Spleen (tissue), 11 donors: ENCODE measurements around the gene CDON. TPM values are rescaled to one million over a fixed set of nuclear protein-coding genes. Genes with fewer than 3 reads are reported as not detected.
A peak's percentile ranks its signal among the peaks of the same experiment; 100 is the strongest.

Source experiments
- DNase-seq: peaks from one replicate; pipeline ENCODE4 v3.0.0-alpha.2; 2020
- H3K27ac ChIP-seq, 8 donors: fragments of 200-600 bp; sonication (generic) in 7 of 8; 1 replicate in 4 of 8; 2 replicates in 4 of 8; pipeline versions ENCODE4 v1.5.0 to v1.8.0; 2016 to 2021; ENCODE audit warnings: inconsistent platforms in 4 of 8, mild to moderate bottlenecking in 4 of 8, moderate library complexity in 1 of 8
- H3K27me3 ChIP-seq, 7 donors: fragments of 200-600 bp; sonication (generic) in 6 of 7; replicated peaks in 1 of 7; 1 replicate in 4 of 7; 2 replicates in 3 of 7; pipeline versions ENCODE4 v1.5.0 to v1.8.0; 2016 to 2021; ENCODE audit warnings: inconsistent platforms in 3 of 7, mild to moderate bottlenecking in 1 of 7
- H3K36me3 ChIP-seq, 6 donors: fragments of 200-600 bp; sonication (generic) in 5 of 6; 1 replicate in 4 of 6; 2 replicates in 2 of 6; pipeline versions ENCODE4 v1.5.0 to v1.8.0; 2016 to 2021; ENCODE audit warnings: inconsistent platforms in 2 of 6
- H3K4me1 ChIP-seq, 6 donors: fragments of 200-600 bp; sonication (generic) in 5 of 6; 1 replicate in 3 of 6; 2 replicates in 3 of 6; pipeline versions ENCODE4 v1.5.0 to v1.8.0; 2016 to 2021; ENCODE audit warnings: inconsistent platforms in 3 of 6
- H3K4me3 ChIP-seq, 8 donors: fragments of 200-600 bp; sonication (generic) in 7 of 8; 1 replicate in 4 of 8; 2 replicates in 4 of 8; pipeline versions ENCODE4 v1.5.0 to v1.8.0; 2016 to 2021; ENCODE audit warnings: inconsistent platforms in 4 of 8, mild to moderate bottlenecking in 4 of 8, moderate library complexity in 2 of 8
- H3K9me3 ChIP-seq, 8 donors: fragments of 200-600 bp; sonication (generic) in 7 of 8; 1 replicate in 4 of 8; 2 replicates in 4 of 8; pipeline versions ENCODE4 v1.5.0 to v1.8.0; 2016 to 2021; ENCODE audit warnings: inconsistent platforms in 4 of 8
- CTCF ChIP-seq, 11 experiments: fragments of 200-600 bp in 7 of 11; fragments of 450-650 bp in 4 of 11; sonication (generic) in 4 of 11; IDR thresholded peaks in 8 of 11; conservative IDR thresholded peaks in 3 of 11; 1 replicate in 7 of 11; 2 replicates in 4 of 11; pipeline versions ENCODE4 v1.4.0 to v1.8.0; 2016 to 2021; ENCODE audit warnings: antibody characterized with exemption in 11 of 11, inconsistent platforms in 4 of 11, mild to moderate bottlenecking in 1 of 11
- POLR2A ChIP-seq, 3 donors: fragments of 450-650 bp; IDR thresholded peaks; one replicate each; pipeline ENCODE4 v1.5.1; 2017; ENCODE audit warnings: antibody characterized with exemption in 3 of 3, mild to moderate bottlenecking in 1 of 3
- POLR2AphosphoS5 ChIP-seq, 3 donors: sonication (generic); formaldehyde crosslinking; IDR thresholded peaks; one replicate each; pipeline ENCODE4 v1.5.1; 2017; ENCODE audit warnings: antibody characterized with exemption in 3 of 3
- WGBS, 5 donors: extraction: QIAGEN DNeasy Blood & Tissue Kit in 3 of 5; methylation state at CpG; one replicate each; pipeline versions ENCODE4 v1.1.5 to v1.1.7; 2013 to 2018; 5-methylcytosine and 5-hydroxymethylcytosine counted together
- intact Hi-C: fragments of 100-400 bp; cut with DNase I; formaldehyde crosslinking; loops from one replicate; pipeline ENCODE4 v1.15.0; 2023; ENCODE audit warnings: low total_unique reads
- polyA plus RNA-seq, 3 donors: library from polyadenylated mRNA; stranded (reverse); fragments of 200-250 nt; gene quantifications; one replicate each; pipeline ENCODE4 v1.2.1, GENCODE V29; 2013
- total RNA-seq, 7 donors: library from RNA; depleted of rRNA in 3 of 7; stranded (reverse); fragments of >200 nt in 3 of 7; fragmentation: NEBNext Ultra II Directional in 4 of 7; extraction: Animal tissue kit (Norgen Biotek cat#: 25700) in 4 of 7; gene quantifications; one replicate each; pipeline versions ENCODE4 v1.1.0 to v1.2.1, GENCODE V29; 2016 to 2021
- donor health status: healthy with polysubstance abuse.
- donor health status: DM: no; HTN: no; CAD: no; lungs with moderate emphysema.
- donor health status: DM: no; HTN: no; CAD: no.
- donor health status: Bipolar disorder and iron deficiency.
- donor health status: healthy.
- donor health status: DM: no; HTN: no; CAD: no.
- donor health status: DM: yes; HTN: yes; CAD: no.

CDON gene
- total and polyA plus RNA-seq, 10 donors = 0.30 to 5.3 (median 2.3) TPM

GRCh38 chr11:125943661-125944349 lies 118.9 kb downstream of the CDON start:
- Histone ChIP-seq H3K9me3 (no peaks in the 10 kb centered on the region), H3K4me1 (peaks cover 0 to under 1% (median 0%) of the 10 kb centered on the region in 6 donors), H3K36me3 (no peaks in the 10 kb centered on the region), H3K4me3 (no peak overlapping the region), H3K27me3 (peaks cover 0 to 15% (median 0%) of the 10 kb centered on the region in 7 donors), H3K27ac (no peak overlapping the region)
- 82 to 92% (median 90%) methylated on average over 9 of the region's 9 CpGs for WGBS, 5 donors
- TF ChIP-seq POLR2A (IDR thresholded peaks at IDR 0.05) = no peak
- no peak for TF ChIP-seq POLR2AphosphoS5 (IDR thresholded peaks at IDR 0.05)
- TF ChIP-seq CTCF (IDR thresholded peaks at IDR 0.05 in 8 of 11, conservative IDR thresholded peaks at IDR 0.05 in 3 of 11) = no peak
- intact Hi-C loops = no loop called here
- DNase-seq = no peak

DNA sequence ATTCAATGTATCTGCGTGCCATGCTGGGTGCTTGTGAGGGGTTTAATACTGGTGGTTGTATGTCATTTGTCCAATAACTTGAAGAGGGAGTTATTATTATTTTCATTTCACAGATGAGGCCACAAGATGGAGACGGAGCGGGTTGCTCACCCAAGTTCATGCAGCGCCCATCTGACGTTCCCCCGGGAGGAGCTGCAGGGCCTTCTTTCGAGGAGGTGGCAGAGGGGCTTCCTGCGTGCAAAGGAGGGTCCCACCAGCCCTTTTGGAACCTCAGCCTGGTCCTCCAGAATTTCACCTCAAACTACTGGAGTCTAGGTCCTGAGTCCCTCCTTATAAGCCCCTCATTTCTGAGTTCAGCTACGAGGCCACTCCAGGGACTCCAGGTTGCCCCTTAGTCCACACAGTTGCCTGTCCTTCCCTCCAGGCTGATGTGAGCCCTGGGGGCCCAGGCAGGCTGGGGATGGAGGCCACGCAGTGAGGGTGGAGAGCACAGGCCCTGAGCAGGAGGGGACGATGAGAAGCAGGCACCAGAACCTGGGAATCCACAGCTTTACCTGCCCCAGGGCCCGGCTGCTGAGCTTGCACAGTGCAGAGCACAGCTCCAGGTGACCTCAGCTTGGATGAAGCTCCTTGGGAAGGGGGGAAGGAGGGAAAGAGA lies 119.8 kb downstream of the CDON start:
- no peaks in the 10 kb centered on the region for H3K36me3 ChIP-seq
- WGBS, 5 donors = 87 to 92% (median 89%) methylated on average over 11 to 12 of the region's 12 CpGs
- no peaks in the 10 kb centered on the region for H3K9me3 ChIP-seq
- no peak for DNase-seq
- intact Hi-C loops = no loop called here
- peaks cover 0 to 7% (median 0%) of the 10 kb centered on the region in 6 donors for H3K4me1 ChIP-seq
- no peak overlapping the region for H3K27ac ChIP-seq
- no peak overlapping the region for H3K4me3 ChIP-seq
- TF ChIP-seq CTCF (IDR thresholded peaks at IDR 0.05 in 8 of 11, conservative IDR thresholded peaks at IDR 0.05 in 3 of 11) (no peak), POLR2A (IDR thresholded peaks at IDR 0.05) (no peak), POLR2AphosphoS5 (IDR thresholded peaks at IDR 0.05) (no peak)
- peaks cover 0 to 15% (median 0%) of the 10 kb centered on the region in 7 donors for H3K27me3 ChIP-seq

DNA sequence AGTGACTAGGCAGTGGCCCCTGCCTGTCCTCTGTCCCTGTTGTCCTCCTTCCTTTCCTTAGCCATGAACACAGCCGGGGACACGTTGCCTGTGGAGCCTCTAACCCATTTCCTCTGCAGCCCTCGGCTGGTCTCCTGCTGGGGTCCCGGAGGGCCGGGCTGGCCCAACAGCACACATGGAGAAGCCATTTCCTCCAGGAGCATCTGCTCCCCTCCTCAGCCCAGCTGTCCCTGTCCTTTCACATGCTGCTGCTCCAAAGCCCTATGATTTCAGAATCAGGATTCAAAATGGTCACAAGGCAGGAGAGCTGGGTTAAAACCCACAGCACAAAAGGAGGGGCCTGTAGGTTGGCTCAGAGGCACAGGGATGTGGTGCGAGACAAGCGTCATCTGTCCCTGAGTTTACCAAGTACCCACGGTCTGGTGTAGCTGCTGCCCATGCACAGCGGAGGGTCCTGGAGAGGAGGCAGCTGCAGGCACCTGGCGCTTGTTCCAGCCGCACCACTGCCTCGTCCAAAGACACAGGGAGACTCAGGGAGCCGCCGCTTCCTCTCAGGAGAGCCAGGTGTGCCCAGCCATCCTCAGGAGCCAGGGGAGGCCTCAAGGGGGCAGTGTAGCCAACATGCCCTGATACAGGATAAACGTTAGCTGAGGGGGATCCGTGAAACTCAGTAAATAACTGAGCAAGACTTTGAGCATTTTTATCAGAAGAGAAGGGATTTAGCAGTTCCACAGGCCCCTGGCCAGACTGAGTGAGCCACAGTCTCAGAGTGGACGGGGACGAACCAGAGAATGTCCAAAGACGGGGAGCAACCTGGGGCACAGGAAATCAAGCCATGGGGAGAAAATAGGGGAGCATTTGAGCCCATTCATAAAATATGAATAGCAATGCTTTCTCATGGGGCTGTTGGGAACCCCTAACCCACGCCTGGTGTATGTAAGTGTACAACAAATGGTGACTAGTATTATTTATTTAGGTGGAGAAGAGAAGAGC lies 120.8 kb downstream of the CDON start:
- 36 to 46% (median 41%) methylated on average over 17 to 20 of the region's 20 CpGs for WGBS, 5 donors
- no peak overlapping the region for H3K27ac ChIP-seq
- H3K9me3 ChIP-seq = no peaks in the 10 kb centered on the region
- TF ChIP-seq POLR2AphosphoS5 (IDR thresholded peaks at IDR 0.05) (no peak), CTCF (IDR thresholded peaks at IDR 0.05 in 8 of 11, conservative IDR thresholded peaks at IDR 0.05 in 3 of 11) (peak in 6 of 11 experiments; percentile 27 to 63 (median 54)), POLR2A (IDR thresholded peaks at IDR 0.05) (no peak)
- no peak overlapping the region for H3K4me3 ChIP-seq
- H3K27me3 ChIP-seq = peaks cover 0 to 15% (median 0%) of the 10 kb centered on the region in 7 donors
- intact Hi-C loops = no loop called here
- DNase-seq = no peak
- H3K36me3 ChIP-seq = no peaks in the 10 kb centered on the region
- peaks cover 0 to 7% (median 0%) of the 10 kb centered on the region in 6 donors for H3K4me1 ChIP-seq
